NCI-H187 (cell line): Measurements from ENCODE around the gene COL4A3.
"Not testable (repeated sequence)": the region's sequence is repeated elsewhere in the genome, so short reads cannot be mapped to it uniquely, and the experiment has no call there.

Experiments used
- DNase-seq, 2 experiments: peaks; one replicate each; lab custom pipeline; 2025; lab: John Stamatoyannopoulos, UW

The COL4A3 gene

DNA sequence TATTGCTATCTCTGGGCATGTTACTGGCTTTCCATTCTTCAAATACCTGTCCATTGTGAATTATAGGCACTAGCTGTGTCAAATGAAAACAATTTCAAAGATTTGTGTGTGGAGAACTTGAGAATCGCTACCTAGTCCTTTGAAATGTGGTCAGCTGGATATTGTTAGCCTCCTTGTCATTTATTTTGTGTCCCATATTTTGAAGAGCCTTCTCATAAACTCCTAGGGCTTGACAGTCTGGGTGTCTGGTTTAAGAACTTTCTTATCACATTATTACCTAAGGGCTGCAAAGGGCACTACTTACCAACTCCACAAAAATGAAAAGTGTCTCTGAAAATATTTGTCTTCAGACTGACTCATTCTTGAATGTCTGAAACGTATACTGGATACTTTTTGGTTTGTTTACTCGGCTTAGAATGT is 50.2 kb downstream of the COL4A3 start:
- no peak for DNase-seq

- no peak for DNase-seq
Measured at GRCh38 chr2:227219312-227220105, 55.1 kb downstream of the COL4A3 start.

GRCh38 chr2:227221120-227221519 is 56.7 kb downstream of the COL4A3 start:
- no peak for DNase-seq

- no peak for DNase-seq
Measured at GRCh38 chr2:227222292-227222691, 57.9 kb downstream of the COL4A3 start.

GRCh38 chr2:227225641-227226040 is 61.2 kb downstream of the COL4A3 start:
- DNase-seq: not testable (repeated sequence)

DNA sequence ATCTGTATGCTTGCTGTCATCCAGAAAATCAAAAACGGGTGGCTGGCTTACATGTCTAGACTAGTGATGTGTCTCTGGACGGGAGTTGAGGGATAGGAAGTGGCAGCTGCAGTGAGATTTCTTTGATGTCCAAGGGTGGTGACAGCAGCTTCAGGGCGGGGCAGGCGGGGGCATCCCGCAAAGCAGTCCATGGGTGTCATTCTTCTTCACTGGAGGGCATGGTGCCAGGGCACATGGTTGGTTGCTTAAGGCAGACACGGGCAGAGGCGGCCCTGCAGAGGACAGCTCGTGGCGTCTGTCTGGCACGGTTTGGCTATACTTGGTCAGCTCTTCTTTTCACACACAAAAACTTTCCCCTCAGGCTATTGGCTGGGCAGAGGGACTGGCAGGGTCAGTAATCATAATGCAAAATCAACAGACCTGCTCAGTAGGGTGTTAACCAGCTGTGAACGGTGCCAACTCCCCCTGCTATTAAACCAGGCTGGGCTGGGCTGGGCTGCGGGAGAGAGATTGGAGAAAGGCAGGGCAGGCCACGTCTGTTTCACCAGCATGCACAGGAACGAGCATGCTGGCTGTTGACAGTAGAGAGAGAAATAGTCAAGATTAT is 63.7 kb downstream of the COL4A3 start:
- no peak for DNase-seq

- no peak for DNase-seq
Measured at GRCh38 chr2:227230151-227230550, 65.7 kb downstream of the COL4A3 start.

DNA sequence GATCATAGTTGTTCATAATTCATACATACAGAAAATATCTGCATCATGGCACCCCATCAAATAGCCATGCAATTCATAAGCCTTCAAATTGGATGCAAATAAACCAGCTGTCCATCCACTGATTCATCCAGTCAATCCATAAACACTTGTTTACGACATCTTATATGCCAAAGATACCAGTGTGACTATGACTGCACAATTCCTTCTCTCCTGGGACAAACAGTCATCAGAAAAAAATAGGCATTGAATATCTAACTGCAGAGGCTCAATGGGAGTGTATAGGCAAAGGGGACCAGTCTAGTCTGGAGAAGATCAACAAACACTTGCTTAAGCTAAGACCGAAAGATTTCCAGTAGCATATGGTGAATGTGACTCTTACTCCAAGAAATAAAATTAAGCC is 70.0 kb downstream of the COL4A3 start:
- no peak for DNase-seq

DNA sequence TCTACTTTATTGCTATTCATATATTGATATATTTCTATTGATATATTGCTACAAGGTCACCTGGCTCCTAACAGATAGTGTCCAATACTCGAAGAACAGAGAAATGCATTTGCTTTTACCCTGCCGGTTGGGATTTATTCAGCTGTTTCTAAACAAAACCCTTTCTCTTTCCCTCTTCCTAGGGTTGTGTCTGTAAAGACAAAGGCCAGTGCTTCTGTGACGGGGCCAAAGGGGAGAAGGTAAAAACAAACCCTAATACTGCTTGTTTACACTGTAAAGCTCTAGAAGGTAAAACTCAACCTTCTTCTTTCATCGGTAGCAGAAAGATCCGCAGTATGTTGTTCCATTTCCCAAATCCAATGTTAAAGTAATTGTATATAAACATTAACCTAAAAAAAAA is 73.4 kb downstream of the COL4A3 start:
- no peak for DNase-seq

DNA sequence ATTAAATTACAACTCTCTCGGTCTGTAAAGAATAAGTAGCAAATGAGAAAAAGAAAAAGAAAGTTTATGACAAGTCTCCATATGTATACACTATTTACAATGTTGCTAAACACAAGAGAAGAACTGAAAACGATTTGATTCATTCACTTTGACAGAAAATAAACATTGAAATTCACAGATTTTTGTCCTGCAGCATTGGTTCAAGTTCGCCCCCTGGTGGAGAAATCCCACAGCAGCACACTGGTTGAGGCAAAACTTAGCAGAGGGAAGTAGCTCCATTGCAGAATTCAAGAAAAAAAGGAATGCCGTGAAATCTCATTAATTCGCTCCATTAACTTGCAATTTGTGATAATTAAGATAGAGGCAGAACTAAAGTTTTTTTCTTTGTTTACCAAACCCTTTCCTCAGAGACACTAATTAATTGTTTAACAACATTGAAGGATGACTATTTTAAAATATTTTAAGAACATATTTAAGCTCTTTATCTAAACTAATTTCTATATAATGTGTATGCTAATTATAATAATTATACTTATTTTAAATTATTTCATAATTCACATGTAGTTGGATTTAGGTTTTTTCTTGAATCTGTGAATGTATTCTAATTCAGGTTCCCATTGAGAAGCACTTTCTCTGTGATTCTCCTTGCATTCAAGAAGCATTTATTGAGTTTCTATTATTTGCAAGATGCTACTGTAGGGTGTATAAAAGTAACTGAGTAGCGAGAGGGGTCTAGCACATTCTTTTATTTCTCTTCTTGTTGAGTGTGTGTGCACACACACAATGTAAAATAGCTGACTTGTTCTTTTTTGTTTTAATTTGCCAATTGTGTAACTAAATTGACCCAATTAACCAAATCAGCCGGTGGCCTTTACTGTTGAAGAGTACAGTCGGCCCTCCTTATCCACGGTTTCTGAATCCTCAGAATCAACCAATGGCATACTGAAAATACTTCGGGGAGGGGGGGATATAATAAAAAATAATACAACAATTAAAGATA is 74.1 kb downstream of the COL4A3 start:
- peak in 1 of 2 experiments; percentile 2 for DNase-seq

DNA sequence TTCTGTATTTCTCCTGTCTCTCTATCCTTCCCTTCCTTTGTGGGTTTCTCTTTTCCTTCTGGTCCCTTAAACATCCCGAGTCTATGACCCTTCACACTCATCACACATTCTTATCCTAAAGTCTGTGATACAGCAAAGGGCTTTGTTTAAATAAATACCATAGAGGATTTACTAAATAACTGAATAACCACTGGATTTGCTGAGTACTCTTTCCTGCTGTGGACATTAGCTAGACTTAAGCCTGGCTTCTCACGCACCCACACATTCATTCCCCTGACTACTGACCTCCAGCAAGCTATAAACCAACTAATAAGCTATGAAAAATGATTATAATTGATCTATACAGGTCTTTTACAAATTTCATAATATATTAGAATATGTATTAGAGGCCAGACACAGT is 76.6 kb downstream of the COL4A3 start:
- no peak for DNase-seq

GRCh38 chr2:227248876-227249275 is 84.5 kb downstream of the COL4A3 start:
- DNase-seq: no peak

GRCh38 chr2:227252831-227253230 is 88.4 kb downstream of the COL4A3 start:
- DNase-seq: no peak

GRCh38 chr2:227256605-227257004 is 92.2 kb downstream of the COL4A3 start:
- DNase-seq: no peak

GRCh38 chr2:227257820-227258219 is 93.4 kb downstream of the COL4A3 start:
- DNase-seq: no peak

- DNase-seq: no peak
Measured at GRCh38 chr2:227260041-227260440, 95.6 kb downstream of the COL4A3 start.

DNA sequence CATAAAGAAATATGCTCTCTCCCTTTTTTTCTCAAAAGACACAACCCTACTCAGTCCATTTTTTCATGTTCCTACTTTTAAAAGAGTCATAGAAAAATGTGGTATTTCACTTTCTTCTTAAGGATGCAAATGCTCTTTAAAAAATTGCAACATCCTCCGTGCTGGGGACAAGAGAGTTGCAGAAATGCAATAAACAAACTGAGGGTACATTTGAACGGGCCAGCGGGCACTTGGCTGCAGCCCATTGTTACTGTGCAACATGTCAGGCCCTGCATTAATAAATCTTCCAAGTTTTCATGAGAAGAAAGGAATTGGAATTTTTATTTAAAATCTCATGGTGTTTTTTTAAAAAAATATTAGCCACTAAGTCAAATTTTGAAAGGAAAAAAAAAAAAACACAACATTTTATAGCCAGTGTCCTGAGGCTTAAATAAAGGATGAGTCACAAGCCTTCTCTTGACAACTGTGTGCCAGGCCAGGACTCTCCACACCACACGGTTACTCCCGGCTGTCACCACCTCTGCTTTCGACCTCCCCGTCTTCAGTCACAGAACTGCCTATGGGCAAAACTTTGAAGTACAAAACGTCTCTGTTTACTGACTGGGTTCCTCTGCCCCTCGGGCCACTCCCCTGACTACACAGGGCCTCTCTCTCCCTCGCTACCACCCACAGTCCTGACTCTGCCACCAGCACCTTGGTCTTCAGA is 103.1 kb downstream of the COL4A3 start:
- no peak for DNase-seq

- no peak for DNase-seq
Measured at GRCh38 chr2:227280895-227281294, 116.5 kb downstream of the COL4A3 start.

- no peak for DNase-seq
Measured at GRCh38 chr2:227285741-227286236, 121.4 kb downstream of the COL4A3 start.

GRCh38 chr2:227287771-227288170 is 123.3 kb downstream of the COL4A3 start:
- DNase-seq: no peak

DNA sequence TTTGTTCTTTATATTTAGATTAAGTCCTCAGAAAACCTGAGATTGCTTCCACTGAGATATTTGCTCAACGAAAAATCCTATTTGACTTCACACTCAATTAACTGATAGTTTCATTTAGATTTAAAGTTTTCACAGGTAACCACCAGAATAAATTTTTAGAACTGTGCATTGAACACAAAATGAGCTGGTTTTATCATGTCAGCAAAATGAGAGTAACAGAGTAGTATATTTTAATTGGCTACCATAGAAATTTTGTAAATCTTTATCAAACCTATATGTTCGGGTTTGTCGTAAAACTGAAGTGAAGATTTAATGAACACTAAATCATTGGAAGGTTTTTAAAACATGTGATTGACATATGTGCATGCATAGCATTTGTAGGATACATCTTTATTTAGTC is 127.9 kb downstream of the COL4A3 start:
- no peak for DNase-seq

DNA sequence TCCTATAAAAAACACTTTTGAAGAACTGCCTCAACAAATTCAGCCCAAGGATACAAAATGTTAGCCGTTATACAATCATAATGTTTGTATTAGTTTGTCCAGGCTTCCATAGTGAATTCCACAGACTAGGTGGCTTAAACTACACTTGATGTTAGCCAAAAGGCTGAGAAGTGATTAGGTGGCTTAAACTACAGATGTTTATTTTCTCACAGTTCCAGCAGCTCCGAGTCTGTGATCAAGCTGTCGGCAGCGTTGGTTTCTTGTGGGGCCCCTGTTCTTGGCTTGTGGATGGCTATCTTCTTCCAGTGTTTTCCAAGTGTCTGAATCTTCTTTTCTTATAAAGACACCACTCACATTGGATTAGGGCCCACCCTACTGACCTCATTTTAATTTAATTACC is 129.1 kb downstream of the COL4A3 start:
- no peak for DNase-seq
